ENCODE measurements around the gene TMEM248.

- TF ChIP-seq TCF4 (CRISPR knock-in tag; IDR thresholded peaks at IDR 0.05; ENCODE audit: borderline replicate concordance) (no peak), ZNF8 (CRISPR knock-in tag; IDR thresholded peaks at IDR 0.05) (no peak), ZC3H10 (CRISPR knock-in tag; IDR thresholded peaks at IDR 0.05) (no peak), ZNF565 (CRISPR knock-in tag; conservative IDR thresholded peaks at IDR 0.05; ENCODE audit: low read depth) (no peak), ZFP3 (CRISPR knock-in tag; IDR thresholded peaks at IDR 0.05) (no peak), RARB (CRISPR knock-in tag; IDR thresholded peaks at IDR 0.05) (no peak)
- TF ChIP-seq, protein P1, sequence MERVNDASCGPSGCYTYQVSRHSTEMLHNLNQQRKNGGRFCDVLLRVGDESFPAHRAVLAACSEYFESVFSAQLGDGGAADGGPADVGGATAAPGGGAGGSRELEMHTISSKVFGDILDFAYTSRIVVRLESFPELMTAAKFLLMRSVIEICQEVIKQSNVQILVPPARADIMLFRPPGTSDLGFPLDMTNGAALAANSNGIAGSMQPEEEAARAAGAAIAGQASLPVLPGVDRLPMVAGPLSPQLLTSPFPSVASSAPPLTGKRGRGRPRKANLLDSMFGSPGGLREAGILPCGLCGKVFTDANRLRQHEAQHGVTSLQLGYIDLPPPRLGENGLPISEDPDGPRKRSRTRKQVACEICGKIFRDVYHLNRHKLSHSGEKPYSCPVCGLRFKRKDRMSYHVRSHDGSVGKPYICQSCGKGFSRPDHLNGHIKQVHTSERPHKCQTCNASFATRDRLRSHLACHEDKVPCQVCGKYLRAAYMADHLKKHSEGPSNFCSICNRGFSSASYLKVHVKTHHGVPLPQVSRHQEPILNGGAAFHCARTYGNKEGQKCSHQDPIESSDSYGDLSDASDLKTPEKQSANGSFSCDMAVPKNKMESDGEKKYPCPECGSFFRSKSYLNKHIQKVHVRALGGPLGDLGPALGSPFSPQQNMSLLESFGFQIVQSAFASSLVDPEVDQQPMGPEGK (CRISPR knock-in tag; IDR thresholded peaks at IDR 0.05; ENCODE audit: borderline replicate concordance), result no peak
- TF ChIP-seq, protein P2, sequence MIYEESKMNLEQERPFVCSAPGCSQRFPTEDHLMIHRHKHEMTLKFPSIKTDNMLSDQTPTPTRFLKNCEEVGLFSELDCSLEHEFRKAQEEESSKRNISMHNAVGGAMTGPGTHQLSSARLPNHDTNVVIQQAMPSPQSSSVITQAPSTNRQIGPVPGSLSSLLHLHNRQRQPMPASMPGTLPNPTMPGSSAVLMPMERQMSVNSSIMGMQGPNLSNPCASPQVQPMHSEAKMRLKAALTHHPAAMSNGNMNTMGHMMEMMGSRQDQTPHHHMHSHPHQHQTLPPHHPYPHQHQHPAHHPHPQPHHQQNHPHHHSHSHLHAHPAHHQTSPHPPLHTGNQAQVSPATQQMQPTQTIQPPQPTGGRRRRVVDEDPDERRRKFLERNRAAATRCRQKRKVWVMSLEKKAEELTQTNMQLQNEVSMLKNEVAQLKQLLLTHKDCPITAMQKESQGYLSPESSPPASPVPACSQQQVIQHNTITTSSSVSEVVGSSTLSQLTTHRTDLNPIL (CRISPR knock-in tag; IDR thresholded peaks at IDR 0.05; ENCODE audit: low read depth), result no peak
Measured at GRCh38 chr7:66960192-66960591, 39.2 kb downstream of the TMEM248 start.
